GM21619 (cell line): ENCODE measurements around the gene PFKP.
A peak's percentile ranks its signal among the peaks of the same experiment; 100 is the strongest.
"Not testable (repeated sequence)": the region's sequence is repeated elsewhere in the genome, so short reads cannot be mapped to it uniquely, and the experiment has no call there.

Experiments used
- ATAC-seq: cut with Tn5 transposase; IDR thresholded peaks from one replicate; pipeline ENCODE4 v1.9.1; 2021; ENCODE audit not compliant: unreplicated experiment

The PFKP gene

DNA sequence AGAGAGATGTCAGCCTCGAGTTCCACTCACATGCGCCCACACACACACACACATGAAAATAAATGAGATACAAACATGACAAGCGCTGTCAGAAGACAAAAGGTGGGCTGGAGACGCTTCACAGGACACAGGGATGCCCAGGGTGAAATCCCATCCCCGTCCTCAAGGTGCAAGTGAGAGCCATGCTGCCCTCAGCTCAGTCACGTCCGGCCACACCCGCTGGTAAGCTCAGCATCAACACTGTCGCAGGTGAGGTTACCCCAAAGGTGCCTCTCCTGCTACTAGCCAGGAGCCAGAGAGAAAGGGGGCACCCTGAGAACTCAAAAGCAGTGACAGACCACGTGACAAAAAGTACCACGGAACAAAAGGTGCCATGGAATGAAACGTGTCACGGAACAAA, 83.0 kb downstream of the PFKP start:
- ATAC-seq, result no peak

DNA sequence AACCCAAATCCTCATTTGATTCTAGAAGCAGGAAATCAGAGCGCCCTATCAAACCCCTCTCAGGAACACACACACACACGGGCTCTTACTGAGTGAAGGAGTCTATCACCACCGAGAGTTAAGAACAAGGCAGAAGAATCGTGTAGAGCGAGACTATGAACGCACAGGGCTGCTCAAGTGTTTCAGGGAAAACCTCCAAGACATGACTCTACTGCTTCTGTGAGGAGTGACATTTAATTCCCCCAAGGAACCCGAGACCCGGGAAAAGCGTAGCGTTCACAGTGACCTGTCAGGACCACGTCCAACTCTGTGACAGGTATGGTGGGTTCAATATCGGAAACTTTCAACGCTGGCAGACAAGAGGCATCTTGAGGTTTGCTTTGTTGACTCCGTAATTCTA, 83.6 kb downstream of the PFKP start:
- ATAC-seq, result no peak

DNA sequence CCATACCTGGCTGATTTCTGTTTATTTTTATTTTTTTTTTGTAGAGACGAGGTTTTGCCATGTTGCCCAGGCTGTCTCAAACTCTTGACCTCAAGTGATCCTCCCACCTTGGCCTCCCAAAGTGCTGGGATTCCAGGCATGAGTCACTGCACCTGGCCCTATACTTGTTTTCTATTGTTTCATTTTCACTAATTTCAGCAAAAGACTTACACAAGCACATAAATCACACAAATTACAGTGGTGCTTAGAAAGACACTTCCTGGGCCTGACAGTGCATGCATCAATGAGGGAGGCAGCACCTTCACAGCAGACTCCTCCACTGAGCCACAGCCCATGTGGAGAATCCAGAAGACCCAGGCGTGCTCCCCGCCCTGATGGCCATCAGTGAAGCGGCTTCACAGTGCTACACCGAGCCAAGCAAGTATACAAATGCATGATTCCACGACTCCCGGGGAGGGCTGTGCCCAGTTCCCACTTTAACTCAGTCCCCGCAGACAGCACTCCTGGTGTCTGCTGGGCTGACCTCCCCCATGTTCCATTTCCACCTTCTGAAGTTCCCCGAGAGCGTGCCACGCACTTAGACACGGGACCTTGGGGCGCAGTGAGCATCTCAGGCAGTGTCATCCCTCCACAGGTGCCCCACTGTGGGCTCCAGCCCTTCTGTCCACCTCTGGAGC, 84.7 kb downstream of the PFKP start:
- ATAC-seq, result no peak

DNA sequence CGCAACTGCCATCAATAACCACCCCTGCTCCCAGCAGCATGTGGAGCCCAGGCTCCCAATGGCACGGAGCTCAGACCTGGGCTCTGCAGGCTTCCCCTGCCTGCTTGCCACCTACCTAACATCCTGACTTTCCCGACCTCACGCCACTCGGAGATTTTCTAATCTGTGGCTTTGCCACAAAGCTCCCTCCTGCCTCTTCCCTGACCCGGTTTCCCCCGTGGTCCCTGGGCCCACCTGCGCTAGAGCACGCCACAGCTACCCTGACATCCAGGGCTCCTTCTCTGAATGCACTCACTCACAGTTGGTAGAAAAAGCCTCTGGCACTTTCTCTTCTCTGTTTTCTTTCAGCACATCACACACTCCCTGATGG, 85.2 kb downstream of the PFKP start:
- no peak for ATAC-seq

DNA sequence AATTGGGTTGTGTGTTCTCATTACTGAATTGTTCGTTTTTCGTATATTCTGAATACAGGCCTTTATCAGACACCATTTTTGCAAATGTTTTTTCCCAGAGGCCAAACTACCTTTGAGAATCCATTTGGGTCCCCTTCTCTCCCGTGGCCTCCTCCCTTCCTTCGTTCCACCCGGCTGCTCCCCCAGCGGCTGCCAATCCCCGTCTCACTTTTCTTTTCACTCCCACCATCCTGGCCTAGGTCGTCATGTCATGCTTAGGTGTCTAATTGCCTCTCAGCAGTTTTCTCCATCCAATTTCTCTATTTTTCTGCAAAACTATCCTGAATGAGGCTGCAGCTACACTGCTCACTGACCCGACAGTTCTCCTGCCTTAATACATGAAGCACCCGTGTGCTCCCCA, 87.3 kb downstream of the PFKP start:
- ATAC-seq, result no peak

DNA sequence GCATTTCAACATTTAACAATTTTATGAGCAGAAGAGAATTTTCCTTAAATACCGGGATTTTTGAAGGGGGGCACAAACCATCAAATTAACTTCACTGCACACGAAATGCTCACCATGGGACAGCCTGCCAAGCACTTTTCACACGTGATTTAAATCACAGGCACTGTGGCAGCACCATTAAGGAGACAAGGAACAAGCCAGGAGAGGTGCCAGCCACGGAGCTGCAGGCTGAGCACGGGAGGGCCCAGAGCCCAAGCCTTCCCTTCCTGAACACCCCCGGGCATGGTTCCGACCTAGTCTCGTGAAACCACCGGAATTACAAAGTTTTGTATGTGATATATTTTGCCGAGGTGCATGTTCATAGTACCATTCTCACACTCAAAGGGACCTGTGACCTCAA, 91.8 kb downstream of the PFKP start:
- no peak for ATAC-seq

DNA sequence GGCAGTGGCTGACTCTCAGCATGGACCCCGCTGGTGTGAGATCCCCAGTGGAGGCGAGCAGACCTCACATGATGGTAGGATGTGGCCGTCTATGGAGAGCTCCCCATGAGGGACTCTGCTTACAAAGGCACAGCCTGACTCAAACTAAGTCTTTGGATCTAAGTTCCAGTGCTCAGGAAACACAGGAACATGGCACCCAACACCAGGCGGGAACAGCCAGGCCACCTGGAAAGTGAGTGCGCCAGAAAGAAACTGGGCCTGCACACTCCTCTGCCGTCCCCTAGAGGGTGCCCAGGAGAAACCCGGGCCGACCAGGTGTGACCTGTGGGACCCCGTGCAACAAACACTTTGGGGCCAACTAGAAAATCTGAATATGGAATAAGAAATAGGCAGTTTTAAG, 95.2 kb downstream of the PFKP start:
- ATAC-seq, result no peak

DNA sequence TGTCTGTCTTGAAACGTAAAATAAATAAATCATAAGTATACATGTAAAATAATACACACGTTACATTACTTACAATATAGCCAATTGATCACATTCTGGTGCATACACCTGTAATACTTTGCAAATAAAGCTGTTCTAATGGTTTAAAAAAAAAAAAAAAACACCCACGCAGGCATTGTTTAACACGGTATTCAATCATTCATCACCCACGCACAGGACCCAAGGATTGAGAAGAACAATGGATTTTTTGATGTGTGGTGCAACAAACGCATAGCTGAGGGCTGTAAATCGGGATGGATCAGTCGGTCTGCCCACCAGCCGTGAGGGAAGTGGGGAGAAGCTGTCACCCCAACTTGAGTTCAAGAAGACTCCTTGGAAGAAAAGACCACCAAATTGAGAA, 96.5 kb downstream of the PFKP start:
- ATAC-seq, result no peak

DNA sequence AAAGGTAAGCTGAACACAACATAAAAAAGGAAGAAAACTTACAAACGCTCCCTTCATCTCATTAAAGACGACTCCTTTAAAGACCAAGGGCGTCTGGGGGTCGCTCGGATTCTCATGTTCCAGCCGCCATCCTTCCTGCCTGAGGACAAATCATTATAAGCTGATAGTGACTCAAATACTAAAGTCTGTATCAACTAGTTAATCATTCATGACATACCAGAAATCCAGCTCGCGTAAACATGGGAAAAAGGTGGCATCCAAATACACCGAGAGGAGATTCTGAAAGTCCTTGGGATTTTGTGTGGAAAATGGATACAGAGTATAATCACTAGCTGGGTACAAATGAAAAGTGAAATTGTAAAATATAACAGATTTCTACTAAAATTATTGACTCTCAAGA, 97.8 kb downstream of the PFKP start:
- no peak for ATAC-seq

DNA sequence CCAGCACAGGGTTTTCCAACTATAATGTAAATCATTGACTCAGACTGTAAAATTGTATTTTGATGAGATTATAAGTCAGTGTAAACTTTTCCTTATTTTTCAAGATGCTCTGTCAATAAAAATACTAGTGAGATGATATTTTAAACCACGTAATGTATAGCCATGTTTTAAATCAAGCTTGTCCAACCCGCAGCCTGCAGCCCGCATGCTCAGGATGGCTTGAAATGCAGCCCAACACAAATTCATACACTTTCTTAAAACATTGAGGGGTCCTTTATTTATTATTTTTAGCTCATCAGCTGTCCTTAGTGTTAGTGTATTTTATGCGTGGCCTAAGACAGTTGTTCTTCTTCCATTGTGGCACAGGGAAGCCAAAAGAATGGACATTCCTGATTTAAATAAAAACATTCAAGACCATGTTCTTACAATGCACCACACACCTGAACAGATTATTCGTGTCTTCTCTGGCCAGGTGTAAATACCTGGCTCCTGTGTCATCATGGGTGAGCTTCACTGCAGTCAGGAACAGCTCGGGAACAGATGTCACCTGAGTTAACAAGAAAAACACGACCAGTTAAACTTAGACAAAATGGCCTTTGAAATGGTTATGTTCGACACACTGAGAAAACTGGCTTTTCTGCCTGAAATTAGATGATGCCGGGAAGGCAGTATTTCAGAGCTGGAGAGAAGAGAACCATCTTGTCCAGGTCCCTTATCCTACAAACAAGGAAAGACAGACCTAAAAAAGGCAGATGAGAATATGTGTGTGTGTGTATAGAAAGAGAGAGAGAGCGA, 99.3 kb downstream of the PFKP start:
- no peak for ATAC-seq

DNA sequence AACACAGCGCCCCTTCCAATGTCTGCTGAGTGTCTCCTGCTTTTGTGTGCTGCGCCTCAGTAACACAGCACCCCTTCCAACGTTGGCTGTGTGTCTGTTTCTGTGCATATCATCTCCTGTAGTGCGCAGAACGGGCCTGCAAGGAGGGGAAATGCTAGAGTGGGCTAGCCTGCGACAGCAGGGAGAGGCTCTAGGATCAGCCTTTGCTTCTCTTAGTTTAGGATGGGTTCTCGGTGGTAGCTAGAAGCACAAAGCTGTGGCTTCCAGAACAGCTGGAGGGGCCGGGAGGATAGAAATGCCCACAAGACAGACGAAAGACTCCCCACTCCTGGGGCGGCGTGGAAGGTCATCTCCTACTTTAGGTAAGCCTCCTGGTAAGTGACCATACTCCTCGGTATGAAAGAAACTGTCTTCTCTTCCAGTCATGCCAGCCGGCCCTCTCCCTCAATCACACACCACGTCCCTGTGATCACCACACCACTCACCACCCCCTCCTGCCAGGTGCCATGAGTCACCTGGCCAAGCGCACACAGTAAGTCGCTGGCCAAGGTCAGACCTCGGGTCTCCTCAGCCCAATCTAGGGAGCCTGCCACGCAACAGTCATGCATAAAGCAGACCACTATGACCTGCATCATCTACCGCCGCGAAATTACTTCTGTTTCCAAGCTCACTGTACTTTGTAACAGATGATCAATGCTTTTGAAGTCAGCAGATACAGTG, 100.4 kb downstream of the PFKP start:
- ATAC-seq, result no peak

DNA sequence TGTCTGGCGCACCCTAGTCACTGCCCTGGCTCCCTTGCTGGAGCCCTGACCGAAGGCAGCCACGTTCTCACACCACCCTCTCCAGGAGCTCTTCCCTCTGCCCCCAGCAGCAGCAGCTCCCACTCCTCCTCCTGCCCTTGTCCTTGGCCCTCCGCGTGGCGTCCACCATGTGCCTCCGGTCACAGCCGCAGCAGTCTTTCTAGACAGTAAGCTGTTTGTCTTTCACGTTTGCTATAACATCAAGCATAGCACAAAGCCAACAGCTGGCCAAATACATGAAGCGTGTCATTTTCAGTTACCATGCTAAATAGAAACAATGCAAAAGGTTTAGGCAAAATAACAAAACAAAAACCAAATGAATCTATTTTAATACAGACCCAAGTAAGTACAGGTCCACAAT, 101.9 kb downstream of the PFKP start:
- no peak for ATAC-seq

DNA sequence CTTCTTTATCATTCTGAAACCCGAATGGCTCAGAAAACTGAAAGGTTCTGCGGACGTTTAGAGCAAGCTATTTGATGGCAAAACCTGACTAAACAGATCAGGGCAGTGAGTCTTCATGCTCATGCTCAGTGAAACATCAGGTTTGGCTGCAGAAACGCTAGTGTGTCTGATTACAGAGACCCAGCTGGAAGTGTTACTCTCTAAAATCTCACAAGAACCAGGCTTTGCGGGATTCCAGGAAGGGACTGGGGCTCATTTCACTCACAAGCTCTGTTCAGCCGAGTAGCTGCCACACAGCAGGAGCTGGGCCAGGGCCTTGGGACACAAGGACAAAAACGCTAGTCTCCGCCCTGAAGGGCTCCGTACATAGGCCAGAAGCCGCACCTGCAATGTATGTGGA, 102.3 kb downstream of the PFKP start:
- no peak for ATAC-seq

DNA sequence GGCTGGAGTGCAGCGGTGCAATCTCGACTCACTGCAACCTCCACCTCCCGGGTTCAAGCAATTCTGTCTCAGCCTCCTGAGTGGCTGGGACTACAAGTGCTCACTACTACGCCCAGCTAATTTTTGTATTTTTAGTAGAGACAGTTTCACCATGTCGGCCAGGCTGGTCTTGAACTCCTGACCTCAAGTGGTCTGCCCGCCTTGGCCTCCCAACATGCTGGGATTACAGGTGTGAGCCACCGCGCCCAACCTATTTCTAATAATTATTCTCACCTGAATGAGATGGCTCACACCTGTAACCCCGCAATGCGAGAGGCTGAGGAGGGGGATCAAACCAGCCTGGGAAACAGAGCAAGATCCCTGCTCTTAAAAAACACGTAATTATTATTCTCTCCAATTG, 104.1 kb downstream of the PFKP start:
- ATAC-seq, result not testable (repeated sequence)

DNA sequence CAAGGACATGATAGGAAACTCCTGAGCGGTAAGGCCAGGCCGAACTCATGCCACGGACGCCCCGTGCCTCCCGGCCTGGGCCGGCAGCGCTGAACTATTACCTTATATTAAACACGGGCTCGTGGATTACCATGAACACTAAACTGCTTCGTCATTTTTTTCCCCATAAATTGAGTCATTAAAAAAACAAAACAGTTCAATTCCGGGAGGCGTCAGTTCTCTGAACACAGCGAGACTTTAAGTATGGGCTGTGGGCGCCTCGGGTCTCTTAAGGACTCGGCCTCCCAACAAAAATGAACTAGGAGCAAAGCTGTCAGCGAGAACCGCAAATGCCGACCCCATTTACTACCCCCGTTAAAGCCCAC, 104.7 kb downstream of the PFKP start:
- ATAC-seq, result no peak

DNA sequence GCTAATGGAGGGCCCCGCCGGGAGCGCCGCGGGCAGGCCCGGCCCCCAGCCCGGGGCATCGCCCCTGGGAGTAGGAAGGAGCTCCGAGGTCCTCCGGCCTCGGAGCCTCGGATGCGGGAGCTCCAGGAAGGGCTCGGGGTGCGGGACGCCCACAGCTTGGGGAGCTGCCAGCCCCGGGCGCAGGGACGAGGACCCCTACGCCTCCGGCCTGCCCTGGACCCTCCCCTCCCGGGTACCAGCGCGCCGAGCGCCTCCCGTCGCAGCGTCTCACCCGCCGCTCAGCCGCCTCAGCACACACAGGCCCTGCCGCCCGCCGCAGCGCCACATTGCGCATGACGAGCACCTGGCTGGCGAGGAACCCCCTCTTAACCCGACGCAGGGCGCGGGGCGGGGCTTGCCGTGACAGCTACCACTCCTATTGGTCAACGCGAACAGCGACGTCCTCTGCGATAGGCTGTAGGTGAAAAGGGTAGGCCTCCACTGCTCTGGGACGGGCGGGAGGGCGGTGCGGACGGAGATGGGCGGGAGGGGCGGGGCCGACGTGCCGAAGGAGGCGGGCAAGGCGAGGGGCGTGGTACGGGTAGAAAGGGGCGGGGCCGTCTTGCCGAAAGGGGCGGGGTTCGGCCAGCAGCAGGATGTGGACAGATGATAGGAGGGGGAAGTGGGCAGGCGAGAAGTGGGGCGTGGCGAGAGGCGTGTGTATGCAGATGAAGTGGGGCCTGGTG, 105.3 kb downstream of the PFKP start, which contains the start of gene PITRM1:
TSS of gene PITRM1 (minus strand) at position 337 of the 725 bp plus-strand sequence. CDS start at position 327, 10 bp downstream.
- ATAC-seq, result peak; percentile 96

DNA sequence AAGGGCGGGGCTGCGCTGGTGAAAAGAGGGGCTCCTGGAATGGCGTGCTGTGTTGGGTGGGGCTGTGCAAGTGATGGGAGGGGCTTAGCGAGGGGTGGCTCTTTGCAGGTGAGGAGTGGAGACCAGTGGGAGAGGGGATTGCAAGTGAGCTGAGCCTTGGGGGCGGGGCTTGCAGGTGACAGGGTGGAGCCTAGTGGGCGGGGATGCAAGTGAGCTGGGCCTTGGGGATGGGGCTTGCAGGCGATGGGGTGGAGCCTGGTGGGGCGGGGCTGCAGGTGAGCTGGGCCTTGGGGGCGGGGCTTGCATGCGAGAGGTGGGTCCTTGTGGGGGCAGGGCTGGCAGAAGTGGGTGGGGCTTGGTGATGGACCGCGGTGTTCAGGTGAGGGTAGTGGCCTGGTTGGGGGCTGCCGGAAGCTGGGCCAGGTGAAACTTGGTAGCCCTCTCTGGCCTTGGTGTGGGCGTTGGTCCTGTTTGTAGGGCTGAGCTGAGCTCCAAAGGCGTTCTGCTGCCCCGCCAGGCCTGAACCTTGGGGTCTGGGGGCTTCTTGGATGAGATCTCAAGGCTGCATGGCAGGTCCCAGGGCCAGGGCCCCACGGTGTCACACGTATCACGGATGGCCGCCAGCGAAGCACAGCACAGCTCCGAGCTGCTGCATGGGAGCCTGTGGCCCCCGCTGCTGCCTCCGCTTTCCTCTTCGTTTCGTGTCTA, 106.0 kb downstream of the PFKP start:
- peak; percentile 27 for ATAC-seq

DNA sequence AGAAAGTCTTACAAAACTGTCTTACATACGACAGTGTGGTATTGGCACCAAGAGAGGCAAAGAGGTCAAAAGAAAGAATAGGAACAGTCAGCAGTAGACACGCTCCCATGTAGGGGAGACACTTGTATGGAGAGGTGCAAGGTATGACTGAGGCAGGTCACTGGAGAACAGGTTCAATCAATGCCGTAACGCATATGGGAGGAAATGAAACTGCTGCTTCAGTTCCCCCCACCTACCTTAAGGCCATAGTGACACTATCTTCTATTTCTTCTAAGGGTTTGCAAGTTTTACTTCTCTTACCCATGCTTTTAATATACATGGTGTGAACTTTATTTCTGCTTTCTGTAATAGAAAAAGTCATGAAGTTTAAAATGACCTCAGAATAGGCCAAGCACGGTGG, 110.7 kb downstream of the PFKP start:
- no peak for ATAC-seq

DNA sequence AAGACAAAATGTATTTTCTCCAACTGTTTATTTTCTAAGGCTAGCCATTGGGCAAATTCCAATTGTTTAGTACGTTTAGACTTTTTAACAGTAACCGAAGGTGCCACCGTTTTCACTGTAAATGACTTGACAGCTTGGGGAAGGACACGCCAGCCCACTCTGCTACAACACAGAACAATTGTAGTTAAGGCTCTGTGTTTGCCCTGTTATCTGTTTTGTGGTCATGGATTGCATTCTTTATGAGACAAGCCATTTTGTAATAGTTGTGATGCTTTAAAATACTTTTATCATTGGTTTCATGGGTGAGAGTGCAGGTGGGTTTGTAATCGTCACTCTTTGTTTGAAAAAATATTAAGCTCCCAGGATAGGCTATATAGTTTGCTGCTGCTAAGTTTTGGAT, 111.8 kb downstream of the PFKP start:
- no peak for ATAC-seq

DNA sequence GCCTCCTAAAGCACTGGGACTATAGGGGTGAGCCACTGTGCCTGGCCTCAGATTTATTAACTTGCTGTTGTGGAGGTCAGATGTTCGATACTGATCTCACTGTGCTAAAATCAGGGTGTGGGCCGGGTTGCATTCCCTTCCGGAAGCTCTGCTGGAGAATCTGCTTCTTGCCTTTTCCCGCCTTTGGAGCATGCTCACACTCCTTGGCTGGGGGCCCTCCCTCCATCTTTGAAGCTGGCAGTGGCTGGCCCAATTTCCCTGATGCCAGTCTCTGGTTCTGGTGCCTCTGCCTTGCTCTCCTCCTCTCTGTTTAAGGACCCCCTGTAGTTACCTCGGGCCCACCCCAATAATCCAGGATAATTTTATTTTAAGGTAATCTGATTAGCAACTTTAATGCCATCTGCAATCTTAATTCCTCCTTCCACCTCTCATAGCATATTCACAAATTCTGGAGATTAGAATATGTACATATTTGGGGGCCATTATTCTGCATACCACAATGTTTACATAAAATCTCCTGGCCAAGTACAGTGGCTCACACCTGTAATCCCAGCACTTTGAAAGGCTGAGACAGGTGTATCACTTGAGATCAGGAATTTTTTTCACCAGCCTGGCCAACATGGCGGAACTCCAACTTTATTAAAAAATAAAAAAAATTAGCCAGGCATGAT, 113.1 kb downstream of the PFKP start:
- ATAC-seq, result no peak
